Measurements from ENCODE around the gene SLC35A5.

The SLC35A5 gene

GRCh38 chr3:112587336-112587735 lies 25.5 kb downstream of the SLC35A5 start:
- TF ChIP-seq ZNF8 (CRISPR knock-in tag; IDR thresholded peaks at IDR 0.05): no peak
- TF ChIP-seq RARB (CRISPR knock-in tag; IDR thresholded peaks at IDR 0.05): no peak
- TF ChIP-seq ARNTL (CRISPR knock-in tag; IDR thresholded peaks at IDR 0.05; ENCODE audit: borderline replicate concordance, low read depth): no peak
- TF ChIP-seq TCF4 (CRISPR knock-in tag; IDR thresholded peaks at IDR 0.05; ENCODE audit: borderline replicate concordance): no peak
- no peak for TF ChIP-seq CSDC2 (CRISPR knock-in tag; IDR thresholded peaks at IDR 0.05)
- no peak for TF ChIP-seq PPARA (CRISPR knock-in tag; IDR thresholded peaks at IDR 0.05; ENCODE audit: borderline replicate concordance)
- TF ChIP-seq ZC3H10 (CRISPR knock-in tag; IDR thresholded peaks at IDR 0.05): no peak
- no peak for TF ChIP-seq BACH2 (CRISPR knock-in tag; IDR thresholded peaks at IDR 0.05; ENCODE audit: borderline replicate concordance)
- TF ChIP-seq TOX (CRISPR knock-in tag; IDR thresholded peaks at IDR 0.05; ENCODE audit: borderline replicate concordance): no peak
- TF ChIP-seq ESRRG (CRISPR knock-in tag; IDR thresholded peaks at IDR 0.05): no peak
- TF ChIP-seq ZFP30 (CRISPR knock-in tag; IDR thresholded peaks at IDR 0.05): no peak
- TF ChIP-seq ZNF70 (CRISPR knock-in tag; IDR thresholded peaks at IDR 0.05): no peak
- TF ChIP-seq CSRNP3 (CRISPR knock-in tag; IDR thresholded peaks at IDR 0.05): no peak
- TF ChIP-seq ISL1 (CRISPR knock-in tag; IDR thresholded peaks at IDR 0.05): no peak
- no peak for TF ChIP-seq CREB5 (CRISPR knock-in tag; IDR thresholded peaks at IDR 0.05; ENCODE audit: low read depth)
- TF ChIP-seq PATZ1 (CRISPR knock-in tag; IDR thresholded peaks at IDR 0.05; ENCODE audit: borderline replicate concordance): no peak
- no peak for TF ChIP-seq GLIS3 (CRISPR knock-in tag; IDR thresholded peaks at IDR 0.05)
- TF ChIP-seq POU6F1 (CRISPR knock-in tag; IDR thresholded peaks at IDR 0.05; ENCODE audit: borderline replicate concordance, low read depth): no peak
- no peak for TF ChIP-seq TSHZ2 (CRISPR knock-in tag; IDR thresholded peaks at IDR 0.05)
- no peak for TF ChIP-seq OSR1 (CRISPR knock-in tag; IDR thresholded peaks at IDR 0.05)
- no peak for ATAC-seq

GRCh38 chr3:112593258-112593657 lies 31.4 kb downstream of the SLC35A5 start:
- ATAC-seq: no peak
- TF ChIP-seq ZNF8 (CRISPR knock-in tag; IDR thresholded peaks at IDR 0.05) (no peak), PPARA (CRISPR knock-in tag; IDR thresholded peaks at IDR 0.05; ENCODE audit: borderline replicate concordance) (no peak), ESRRG (CRISPR knock-in tag; IDR thresholded peaks at IDR 0.05) (no peak), ZFP30 (CRISPR knock-in tag; IDR thresholded peaks at IDR 0.05) (no peak), ISL1 (CRISPR knock-in tag; IDR thresholded peaks at IDR 0.05) (no peak), RARB (CRISPR knock-in tag; IDR thresholded peaks at IDR 0.05) (no peak), TSHZ2 (CRISPR knock-in tag; IDR thresholded peaks at IDR 0.05) (no peak), POU6F1 (CRISPR knock-in tag; IDR thresholded peaks at IDR 0.05; ENCODE audit: borderline replicate concordance, low read depth) (no peak), BACH2 (CRISPR knock-in tag; IDR thresholded peaks at IDR 0.05; ENCODE audit: borderline replicate concordance) (no peak), CSRNP3 (CRISPR knock-in tag; IDR thresholded peaks at IDR 0.05) (no peak), ZC3H10 (CRISPR knock-in tag; IDR thresholded peaks at IDR 0.05) (no peak), CSDC2 (CRISPR knock-in tag; IDR thresholded peaks at IDR 0.05) (no peak), ZNF565 (CRISPR knock-in tag; conservative IDR thresholded peaks at IDR 0.05; ENCODE audit: low read depth) (no peak), CREB5 (CRISPR knock-in tag; IDR thresholded peaks at IDR 0.05; ENCODE audit: low read depth) (no peak)

Data from SK-N-SH treated with all-trans-retinoic acid at 6 μM for 48 hours (cell line).